Loucy (cell line): ENCODE measurements around the gene YES1.
"Not testable (repeated sequence)": the region's sequence is repeated elsewhere in the genome, so short reads cannot be mapped to it uniquely, and the experiment has no call there.

Experiments
- H2AFZ ChIP-seq: fragments of 200-600 bp; sonication (generic); 2 replicates; pipeline ENCODE4 v1.6.0; 2016; ENCODE audit warnings: antibody characterized with exemption, mild to moderate bottlenecking, low read length, moderate library complexity
- H3F3A ChIP-seq: fragments of 200-600 bp; 2 replicates; pipeline ENCODE4 v1.6.0; 2016; ENCODE audit warnings: antibody characterized with exemption, low read depth, mild to moderate bottlenecking
- H3K27me3 ChIP-seq: fragments of 200-600 bp; sonication (generic); 2 replicates; pipeline ENCODE4 v1.6.1; 2014; ENCODE audit warnings: low read length, mild to moderate bottlenecking; ENCODE audit not compliant: insufficient read depth, poor library complexity, severe bottlenecking
- H3K36me3 ChIP-seq: fragments of 200-600 bp; sonication (generic); 2 replicates; pipeline ENCODE4 v1.6.1; 2016; ENCODE audit warnings: low read length; ENCODE audit not compliant: insufficient read depth
- H3K4me1 ChIP-seq: fragments of 200-600 bp; sonication (generic); 2 replicates; pipeline ENCODE4 v1.5.1; 2014; ENCODE audit warnings: low read length, mild to moderate bottlenecking; ENCODE audit not compliant: insufficient read depth, poor library complexity, severe bottlenecking
- H3K4me2 ChIP-seq: fragments of 200-600 bp; sonication (generic); 2 replicates; pipeline ENCODE4 v1.6.0; 2014; ENCODE audit warnings: antibody characterized with exemption, low read length, low read depth, mild to moderate bottlenecking; ENCODE audit not compliant: poor library complexity, severe bottlenecking
- H3K4me3 ChIP-seq: fragments of 200-600 bp; sonication (generic); 2 replicates; pipeline ENCODE4 v1.5.1; 2014; ENCODE audit warnings: low read length, mild to moderate bottlenecking, mixed read lengths; ENCODE audit not compliant: poor library complexity, severe bottlenecking
- H3K79me2 ChIP-seq: fragments of 200-600 bp; sonication (generic); 2 replicates; pipeline ENCODE4 v1.6.1; 2014; ENCODE audit warnings: low read length; ENCODE audit not compliant: insufficient read depth
- H3K9ac ChIP-seq: fragments of 200-600 bp; sonication (generic); 2 replicates; pipeline ENCODE4 v1.6.0; 2014; ENCODE audit warnings: mild to moderate bottlenecking, low read depth, low read length, moderate library complexity; ENCODE audit not compliant: poor library complexity, severe bottlenecking
- H3K9me2 ChIP-seq: fragments of 200-600 bp; sonication (generic); replicated peaks from 2 replicates; pipeline ENCODE4 v1.6.1; 2016; ENCODE audit warnings: low read depth, low read length, mixed read lengths
- H3K9me3 ChIP-seq: fragments of 200-600 bp; sonication (generic); 2 replicates; pipeline ENCODE4 v1.6.1; 2014; ENCODE audit warnings: mild to moderate bottlenecking, antibody characterized with exemption, low read length, low read depth; ENCODE audit not compliant: insufficient read depth
- H4K20me1 ChIP-seq: fragments of 200-600 bp; sonication (generic); 2 replicates; pipeline ENCODE4 v1.6.0; 2014; ENCODE audit warnings: antibody characterized with exemption, low read length, mild to moderate bottlenecking; ENCODE audit not compliant: insufficient read depth, poor library complexity, severe bottlenecking
- CTCF ChIP-seq: fragments of 200-600 bp; sonication (generic); conservative IDR thresholded peaks from 2 replicates; pipeline ENCODE4 v1.5.1; 2014; ENCODE audit warnings: mild to moderate bottlenecking, antibody characterized with exemption, low read length
- EZH2phosphoT487 ChIP-seq: fragments of 200-600 bp; IDR thresholded peaks from 2 replicates; pipeline ENCODE4 v1.6.1; 2018; ENCODE audit warnings: antibody characterized with exemption, mild to moderate bottlenecking, moderate library complexity, borderline replicate concordance

YES1 gene

GRCh38 chr18:811182-811891 lies 705 bp downstream of the YES1 start:
- peaks cover 43% of the 10 kb centered on the region for H3K79me2 ChIP-seq
- H3K9me2 ChIP-seq: no peaks in the 10 kb centered on the region
- H3K4me1 ChIP-seq: peaks cover 49% of the 10 kb centered on the region
- no peaks in the 10 kb centered on the region for H3K9me3 ChIP-seq
- peak overlapping the region; percentile 71 for H2AFZ ChIP-seq
- peak overlapping the region; percentile 86 for H3K9ac ChIP-seq
- peak overlapping the region; percentile 96 for H3K4me3 ChIP-seq
- H3K36me3 ChIP-seq: no peaks in the 10 kb centered on the region
- peaks cover 8% of the 10 kb centered on the region for H3F3A ChIP-seq
- H3K4me2 ChIP-seq: peak overlapping the region; percentile 87
- no peaks in the 10 kb centered on the region for H3K27me3 ChIP-seq
- H4K20me1 ChIP-seq: peaks cover 38% of the 10 kb centered on the region
- TF ChIP-seq CTCF (no peak), EZH2phosphoT487 (no peak)

- Histone ChIP-seq H3K4me3 (peak overlapping the region; percentile 96), H3K27me3 (no peaks in the 10 kb centered on the region), H3K9ac (peak overlapping the region; percentile 86), H3K4me1 (peaks cover 58% of the 10 kb centered on the region), H2AFZ (no peak overlapping the region), H3K9me2 (no peaks in the 10 kb centered on the region), H4K20me1 (peaks cover 43% of the 10 kb centered on the region), H3F3A (peaks cover 8% of the 10 kb centered on the region), H3K9me3 (no peaks in the 10 kb centered on the region), H3K79me2 (peaks cover 53% of the 10 kb centered on the region), H3K36me3 (no peaks in the 10 kb centered on the region), H3K4me2 (peak overlapping the region; percentile 87)
- TF ChIP-seq EZH2phosphoT487 (no peak), CTCF (no peak)
Measured at GRCh38 chr18:809985-810642, 1.9 kb downstream of the YES1 start.

- H3K36me3 ChIP-seq, H2AFZ ChIP-seq, H3K9ac ChIP-seq, H3K9me2 ChIP-seq, H3K9me3 ChIP-seq, H3K27me3 ChIP-seq, H3F3A ChIP-seq: not testable (repeated sequence)
- H3K4me1 ChIP-seq: peaks cover 58% of the 10 kb centered on the region
- H4K20me1 ChIP-seq: peaks cover 42% of the 10 kb centered on the region
- peak overlapping the region; percentile 87 for H3K4me2 ChIP-seq
- peaks cover 58% of the 10 kb centered on the region for H3K79me2 ChIP-seq
- peak overlapping the region; percentile 96 for H3K4me3 ChIP-seq
Measured at GRCh38 chr18:809228-809627, 2.8 kb downstream of the YES1 start.
